ENCODE measurements around the gene CCDC158.

CCDC158 gene

DNA sequence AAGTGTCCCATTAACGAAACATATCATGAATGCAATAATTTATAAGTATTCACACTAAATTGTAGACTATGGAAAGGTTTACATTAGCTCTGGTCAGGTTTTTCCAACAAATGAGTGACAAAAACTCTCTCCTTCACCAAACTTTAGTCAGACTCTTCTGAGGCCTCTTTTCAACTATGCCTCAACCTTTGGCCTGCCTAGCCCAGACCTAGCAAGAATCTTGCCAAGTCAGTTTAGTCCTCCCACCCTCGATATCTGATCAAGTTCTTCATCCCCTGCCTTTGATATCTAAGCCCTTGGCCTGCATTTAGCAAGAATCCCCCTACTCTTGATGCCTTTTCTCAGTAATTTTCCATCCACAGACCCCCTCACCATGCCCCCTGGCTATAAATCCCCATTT lies 37.9 kb downstream of the CCDC158 start:
- Histone ChIP-seq H3K4me3 (ENCODE audit: low read depth, low read length) (no peak overlapping the region), H3K27me3 (ENCODE audit: control insufficient read depth, insufficient read depth, low read length) (no peaks in the 10 kb centered on the region), H3K4me1 (no peaks in the 10 kb centered on the region), H3K27ac (no peak overlapping the region), H3K79me2 (no peaks in the 10 kb centered on the region), H3K4me2 (ENCODE audit: low read length) (no peak overlapping the region), H3K9me3 (ENCODE audit: control insufficient read depth, low read length) (no peaks in the 10 kb centered on the region), H2AFZ (no peak overlapping the region), H3K36me3 (ENCODE audit: control insufficient read depth, insufficient read depth, low read length) (no peaks in the 10 kb centered on the region), H3K9ac (no peak overlapping the region)
- TF ChIP-seq, protein P1, sequence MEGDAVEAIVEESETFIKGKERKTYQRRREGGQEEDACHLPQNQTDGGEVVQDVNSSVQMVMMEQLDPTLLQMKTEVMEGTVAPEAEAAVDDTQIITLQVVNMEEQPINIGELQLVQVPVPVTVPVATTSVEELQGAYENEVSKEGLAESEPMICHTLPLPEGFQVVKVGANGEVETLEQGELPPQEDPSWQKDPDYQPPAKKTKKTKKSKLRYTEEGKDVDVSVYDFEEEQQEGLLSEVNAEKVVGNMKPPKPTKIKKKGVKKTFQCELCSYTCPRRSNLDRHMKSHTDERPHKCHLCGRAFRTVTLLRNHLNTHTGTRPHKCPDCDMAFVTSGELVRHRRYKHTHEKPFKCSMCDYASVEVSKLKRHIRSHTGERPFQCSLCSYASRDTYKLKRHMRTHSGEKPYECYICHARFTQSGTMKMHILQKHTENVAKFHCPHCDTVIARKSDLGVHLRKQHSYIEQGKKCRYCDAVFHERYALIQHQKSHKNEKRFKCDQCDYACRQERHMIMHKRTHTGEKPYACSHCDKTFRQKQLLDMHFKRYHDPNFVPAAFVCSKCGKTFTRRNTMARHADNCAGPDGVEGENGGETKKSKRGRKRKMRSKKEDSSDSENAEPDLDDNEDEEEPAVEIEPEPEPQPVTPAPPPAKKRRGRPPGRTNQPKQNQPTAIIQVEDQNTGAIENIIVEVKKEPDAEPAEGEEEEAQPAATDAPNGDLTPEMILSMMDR (IDR thresholded peaks at IDR 0.05) = no peak

DNA sequence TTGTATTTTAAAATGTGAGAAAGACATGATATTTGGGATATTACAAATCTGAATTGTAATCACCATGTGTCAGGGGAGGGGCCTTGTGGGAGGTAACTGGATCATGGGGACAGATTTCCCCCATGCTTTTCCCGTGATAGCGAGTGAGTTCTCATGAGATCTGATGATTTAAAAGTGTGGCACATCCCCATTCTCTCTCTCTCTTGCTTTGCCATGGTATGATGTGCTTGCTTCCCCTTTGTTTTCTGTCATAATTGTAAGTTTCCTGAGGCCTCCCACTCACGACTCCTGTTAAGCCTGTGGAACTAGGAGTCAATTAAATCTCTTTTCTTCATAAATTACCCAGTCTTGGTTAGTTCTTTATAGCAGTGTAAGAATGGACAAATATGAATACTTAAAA lies 39.0 kb downstream of the CCDC158 start:
- Histone ChIP-seq H3K4me2 (ENCODE audit: low read length) (no peak overlapping the region), H3K36me3 (ENCODE audit: control insufficient read depth, insufficient read depth, low read length) (no peaks in the 10 kb centered on the region), H3K4me1 (no peaks in the 10 kb centered on the region), H3K79me2 (no peaks in the 10 kb centered on the region), H3K27me3 (ENCODE audit: control insufficient read depth, insufficient read depth, low read length) (no peaks in the 10 kb centered on the region), H3K9ac (no peak overlapping the region), H3K9me3 (ENCODE audit: control insufficient read depth, low read length) (no peaks in the 10 kb centered on the region), H3K4me3 (ENCODE audit: low read depth, low read length) (no peak overlapping the region), H2AFZ (no peak overlapping the region), H3K27ac (no peak overlapping the region)
- TF ChIP-seq, protein P1 (IDR thresholded peaks at IDR 0.05) = no peak

DNA sequence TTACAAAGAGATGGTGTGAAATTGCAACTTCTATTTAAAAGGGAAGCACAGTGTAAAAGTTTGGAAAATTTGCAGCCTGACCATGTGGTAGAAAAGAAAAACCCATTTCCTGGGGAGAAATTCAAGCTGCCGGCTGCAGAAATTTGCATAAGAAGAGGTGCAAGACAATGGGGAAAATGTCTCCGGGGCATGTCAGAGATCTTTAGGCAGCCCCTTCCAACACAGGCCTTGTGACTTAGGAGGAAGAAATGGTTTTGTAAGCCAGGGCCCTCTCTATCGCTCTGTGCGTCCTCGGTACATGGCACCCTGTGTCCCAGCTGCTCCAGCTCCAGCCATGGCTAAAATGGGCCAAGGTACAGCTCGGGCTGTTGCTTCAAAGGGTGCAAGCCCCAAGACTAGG lies 40.4 kb downstream of the CCDC158 start:
- no peak overlapping the region for H2AFZ ChIP-seq
- H3K79me2 ChIP-seq = no peaks in the 10 kb centered on the region
- no peaks in the 10 kb centered on the region for H3K9me3 ChIP-seq (ENCODE audit: control insufficient read depth, low read length)
- TF ChIP-seq, protein P1 (IDR thresholded peaks at IDR 0.05) = no peak
- no peak overlapping the region for H3K9ac ChIP-seq
- H3K4me2 ChIP-seq (ENCODE audit: low read length) = no peak overlapping the region
- H3K36me3 ChIP-seq (ENCODE audit: control insufficient read depth, insufficient read depth, low read length) = no peaks in the 10 kb centered on the region
- no peaks in the 10 kb centered on the region for H3K4me1 ChIP-seq
- no peaks in the 10 kb centered on the region for H3K27me3 ChIP-seq (ENCODE audit: control insufficient read depth, insufficient read depth, low read length)
- H3K27ac ChIP-seq = no peak overlapping the region
- H3K4me3 ChIP-seq (ENCODE audit: low read depth, low read length) = no peak overlapping the region

DNA sequence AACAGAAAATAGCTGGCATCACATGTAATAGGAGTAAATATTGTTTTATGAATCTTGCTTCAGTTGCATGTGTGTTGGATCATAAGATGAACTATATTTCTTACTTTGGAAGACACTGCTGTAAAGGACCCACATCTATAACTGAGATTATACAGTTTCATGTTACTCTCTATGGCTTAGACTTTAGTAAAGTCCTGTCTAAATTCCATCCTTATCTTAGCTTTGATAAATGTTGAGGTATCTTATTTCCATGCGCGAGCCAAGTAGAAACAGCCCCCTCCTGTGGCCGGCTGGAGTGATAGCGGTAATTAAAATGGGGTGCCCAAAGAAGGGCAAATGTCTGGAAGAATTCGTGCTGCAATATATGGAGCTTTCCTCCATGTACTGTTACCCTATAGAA lies 43.0 kb downstream of the CCDC158 start:
- Histone ChIP-seq H3K9me3 (ENCODE audit: control insufficient read depth, low read length) (no peaks in the 10 kb centered on the region), H3K27ac (no peak overlapping the region), H3K4me1 (no peaks in the 10 kb centered on the region), H3K9ac (no peak overlapping the region), H3K36me3 (ENCODE audit: control insufficient read depth, insufficient read depth, low read length) (no peaks in the 10 kb centered on the region), H3K27me3 (ENCODE audit: control insufficient read depth, insufficient read depth, low read length) (no peaks in the 10 kb centered on the region), H3K4me2 (ENCODE audit: low read length) (no peak overlapping the region), H2AFZ (no peak overlapping the region), H3K4me3 (ENCODE audit: low read depth, low read length) (no peak overlapping the region), H3K79me2 (no peaks in the 10 kb centered on the region)
- TF ChIP-seq, protein P1 (IDR thresholded peaks at IDR 0.05) = peak; percentile 28

DNA sequence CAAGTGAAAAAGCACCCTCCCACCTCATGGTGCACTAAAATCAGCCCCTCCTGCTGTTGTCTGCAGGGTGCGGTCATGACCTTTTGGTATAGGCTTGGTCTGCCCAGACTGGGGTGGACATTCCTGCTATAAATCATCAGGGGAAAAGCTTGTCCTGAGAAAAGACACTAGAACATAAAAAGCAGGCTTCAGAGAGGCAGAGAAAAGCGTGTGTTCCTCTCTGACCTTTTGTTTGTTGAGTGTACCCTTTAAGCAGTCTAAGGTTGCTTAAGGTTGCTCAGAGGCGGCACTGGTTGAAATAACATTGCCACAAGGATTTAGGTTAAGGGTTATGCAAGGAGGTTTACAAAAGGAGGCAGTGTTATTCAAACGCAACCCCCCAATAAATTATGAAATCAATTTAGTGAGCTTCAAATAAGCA lies 43.5 kb downstream of the CCDC158 start:
- no peak overlapping the region for H2AFZ ChIP-seq
- TF ChIP-seq, protein P1 (IDR thresholded peaks at IDR 0.05) = no peak
- no peaks in the 10 kb centered on the region for H3K9me3 ChIP-seq (ENCODE audit: control insufficient read depth, low read length)
- H3K36me3 ChIP-seq (ENCODE audit: control insufficient read depth, insufficient read depth, low read length) = no peaks in the 10 kb centered on the region
- no peak overlapping the region for H3K4me3 ChIP-seq (ENCODE audit: low read depth, low read length)
- no peak overlapping the region for H3K27ac ChIP-seq
- H3K9ac ChIP-seq = no peak overlapping the region
- H3K27me3 ChIP-seq (ENCODE audit: control insufficient read depth, insufficient read depth, low read length) = no peaks in the 10 kb centered on the region
- no peaks in the 10 kb centered on the region for H3K4me1 ChIP-seq
- H3K79me2 ChIP-seq = no peaks in the 10 kb centered on the region
- no peak overlapping the region for H3K4me2 ChIP-seq (ENCODE audit: low read length)

Data from parathyroid adenoma (tissue), 2 donors.